GM12878 (cell line): ENCODE results near the gene BCR. TPM values are rescaled to one million over a fixed set of nuclear protein-coding genes. Genes with fewer than 3 reads are reported as not detected.

Experiments used
- ATAC-seq: fragments of 200-7000 bp; cut with Tn5 transposase; 3 replicates; pipeline ENCODE4 v1.9.1; 2020; ENCODE audit warnings: mild to moderate bottlenecking, moderate library complexity
- BruUV-seq: library from RNA; stranded (reverse); fragments of 400-500 nt; replicated peaks from 2 replicates; lab custom pipeline; 2021; lab: Mats Ljungman, UMichigan
- CTCF ChIA-PET: fragments of 300-600 bp; sonication (Branson Sonifier 250); formaldehyde crosslinking; extraction: SDS; loops from one replicate; lab custom pipeline; 2021; ENCODE audit warnings: inconsistent platforms; lab: Yijun Ruan, JAX
- POLR2A ChIA-PET: fragments of 350-600 bp; formaldehyde crosslinking; extraction: SDS; loops from one replicate; lab custom pipeline; 2021; ENCODE audit warnings: inconsistent platforms; lab: Charles Lee
- RAD21 ChIA-PET: fragments of 300-600 bp; sonication (Branson Sonifier 250); formaldehyde crosslinking; loops from one replicate; lab custom pipeline; 2023; ENCODE audit warnings: antibody characterized with exemption; ENCODE audit not compliant: unreplicated experiment; lab: Charles Lee
- SMC1A ChIA-PET: fragments of 300-600 bp; sonication (Branson Sonifier 250); formaldehyde crosslinking; loops from one replicate; lab custom pipeline; 2023; ENCODE audit not compliant: unreplicated experiment, uncharacterized antibody; lab: Charles Lee
- DNase-seq: peaks from one replicate; pipeline ENCODE4 v3.0.0-alpha.2; 2011; ENCODE audit warnings: low read depth, low spot score
- FAIRE-seq: peaks from 3 replicates; lab custom pipeline; 2011; peaks lifted over from hg19 to GRCh38; lab: Jason Lieb, UNC
- H2AFZ ChIP-seq: 2 replicates; pipeline ENCODE4 v1.6.0; 2011; ENCODE audit warnings: low read depth, low read length, control low read depth; ENCODE audit not compliant: control insufficient read depth
- H3K27ac ChIP-seq: 2 replicates; pipeline ENCODE4 v1.5.1; 2011; ENCODE audit warnings: control low read depth; ENCODE audit not compliant: control insufficient read depth, insufficient read depth
- H3K27me3 ChIP-seq, 2 experiments: replicated peaks in 1 of 2; 2 replicates each; pipeline versions ENCODE4 v1.6.0 to v1.6.1; 2011; ENCODE audit warnings: low read length in 1 of 2; ENCODE audit not compliant: control insufficient read depth in 2 of 2, insufficient read depth in 2 of 2
- H3K36me3 ChIP-seq, 2 experiments: 2 replicates each; pipeline ENCODE4 v1.5.1; 2011; ENCODE audit warnings: low read length in 1 of 2; ENCODE audit not compliant: control insufficient read depth in 2 of 2, insufficient read depth in 2 of 2
- H3K4me1 ChIP-seq: 2 replicates; pipeline ENCODE4 v1.6.1; 2011; ENCODE audit warnings: mild to moderate bottlenecking, low read length, moderate library complexity, mixed read lengths; ENCODE audit not compliant: control insufficient read depth, insufficient read depth
- H3K4me2 ChIP-seq: 2 replicates; pipeline ENCODE4 v1.6.0; 2011; ENCODE audit warnings: control low read depth; ENCODE audit not compliant: control insufficient read depth, insufficient read depth
- H3K4me3 ChIP-seq: fragments of 200-600 bp; sonication (generic); 2 replicates; pipeline ENCODE4 v1.5.1; 2016
- H3K79me2 ChIP-seq: 2 replicates; pipeline ENCODE4 v1.6.0; 2011; ENCODE audit warnings: low read length; ENCODE audit not compliant: control insufficient read depth, insufficient read depth
- H3K9ac ChIP-seq: 2 replicates; pipeline ENCODE4 v1.8.0; 2011; ENCODE audit warnings: low read length, control low read depth, mixed read lengths; ENCODE audit not compliant: control insufficient read depth, insufficient read depth
- H3K9me3 ChIP-seq: replicated peaks from 3 replicates; pipeline ENCODE4 v1.5.1; 2011; ENCODE audit warnings: mild to moderate bottlenecking, low read length; ENCODE audit not compliant: control insufficient read depth, insufficient read depth
- H4K20me1 ChIP-seq: 2 replicates; pipeline ENCODE4 v1.6.0; 2011; ENCODE audit not compliant: control insufficient read depth, insufficient read depth
- EED ChIP-seq: sonication (generic); IDR thresholded peaks from 2 replicates; pipeline ENCODE4 v1.6.1; 2016; ENCODE audit warnings: antibody characterized with exemption, low read depth
- HDAC6 ChIP-seq: fragments of 200-600 bp; sonication (generic); IDR thresholded peaks from one replicate; pipeline ENCODE4 v1.8.0; 2017; ENCODE audit warnings: antibody characterized with exemption; ENCODE audit not compliant: unreplicated experiment
- JUND ChIP-seq: IDR thresholded peaks from 2 replicates; pipeline ENCODE4 v1.6.1; 2012; ENCODE audit warnings: low read depth, mild to moderate bottlenecking, low read length, improper control_type of control experiment, moderate library complexity
- LARP7 ChIP-seq: fragments of 450-650 bp; IDR thresholded peaks from 2 replicates; pipeline ENCODE4 v1.6.1; 2017; ENCODE audit warnings: mild to moderate bottlenecking
- MLLT1 ChIP-seq: fragments of 450-650 bp; IDR thresholded peaks from 2 replicates; pipeline ENCODE4 v1.6.1; 2016; ENCODE audit warnings: mild to moderate bottlenecking
- MTA2 ChIP-seq: fragments of 450-650 bp; IDR thresholded peaks from 2 replicates; pipeline ENCODE4 v1.6.1; 2016; ENCODE audit warnings: low read depth, mild to moderate bottlenecking, moderate library complexity
- NR2C1 ChIP-seq: fragments of 450-650 bp; IDR thresholded peaks from 2 replicates; pipeline ENCODE4 v1.6.1; 2017; ENCODE audit warnings: antibody characterized with exemption, mild to moderate bottlenecking, moderate library complexity
- PAX8 ChIP-seq: fragments of 450-650 bp; IDR thresholded peaks from 2 replicates; pipeline ENCODE4 v1.6.1; 2017; ENCODE audit warnings: mild to moderate bottlenecking, moderate library complexity
- RB1 ChIP-seq: fragments of 450-650 bp; formaldehyde crosslinking; IDR thresholded peaks from 2 replicates; pipeline ENCODE4 v1.6.1; 2017; ENCODE audit warnings: mild to moderate bottlenecking, borderline replicate concordance
- RUNX3 ChIP-seq: IDR thresholded peaks from 2 replicates; pipeline ENCODE4 v1.6.1; 2012; ENCODE audit warnings: low read length, inconsistent platforms
- TARDBP ChIP-seq: IDR thresholded peaks from 2 replicates; pipeline ENCODE4 v1.6.1; 2016; ENCODE audit warnings: borderline replicate concordance
- ZNF622 ChIP-seq: fragments of 450-650 bp; IDR thresholded peaks from 2 replicates; pipeline ENCODE4 v1.6.1; 2017; ENCODE audit warnings: mild to moderate bottlenecking, inconsistent platforms
- WGBS: methylation state at CpG from one replicate; pipeline ENCODE4 v1.1.6; 2016; ENCODE audit warnings: low lambda C conversion rate; ENCODE audit not compliant: insufficient replicate concordance, insufficient coverage; ENCODE audit errors: missing lambda C conversion rate; 5-methylcytosine and 5-hydroxymethylcytosine counted together
- in situ Hi-C: fragments of 300-500 bp; cut with MboI; formaldehyde crosslinking; loops from 9 replicates; pipeline ENCODE4 v1.14.3; 2018; ENCODE audit warnings: mixed read lengths
- intact Hi-C: fragments of 100-400 bp; cut with micrococcal nuclease; formaldehyde crosslinking; loops from one replicate; pipeline ENCODE4 v1.14.2; 2022; ENCODE audit not compliant: unreplicated experiment
- polyA plus RNA-seq, 11 experiments: library from polyadenylated mRNA; depleted of rRNA in 4 of 11; unstranded in 6 of 11; stranded (reverse) in 5 of 11; fragments of >200 nt; fragmentation: Nextera tagmentation in 4 of 11; fragmentation: Illumina TruSeq in 1 of 11; extraction: Ambion mirVana in 4 of 11; extraction: Trizol in 1 of 11; gene quantifications; 1 replicate in 1 of 11; 2 replicates in 10 of 11; pipeline versions ENCODE4 v1.2.1 to v1.2.3, GENCODE V29; 2011 to 2016; ENCODE audit warnings: inconsistent platforms in 2 of 11, missing spikeins in 2 of 11, low read depth in 1 of 11
- total RNA-seq, 4 experiments: library from RNA; depleted of rRNA in 3 of 4; stranded (reverse); fragments of >200 nt in 3 of 4; fragmentation: Illumina TruSeq in 1 of 4; extraction: Trizol in 1 of 4; gene quantifications; 2 replicates each; pipeline versions ENCODE4 v1.2.1 to v1.2.3, GENCODE V29; 2013 to 2021
- TF ChIP-seq, protein P1 (sequence below): fragments of 450-650 bp; IDR thresholded peaks from 2 replicates; pipeline ENCODE4 v1.6.1; 2017; ENCODE audit warnings: mild to moderate bottlenecking, moderate library complexity
- TF ChIP-seq, protein P2 (sequence below): fragments of 450-650 bp; IDR thresholded peaks from 2 replicates; pipeline ENCODE4 v1.6.1; 2014; ENCODE audit warnings: mild to moderate bottlenecking
- TF ChIP-seq, protein P3 (sequence below): IDR thresholded peaks from 2 replicates; pipeline ENCODE4 v1.6.1; 2012; ENCODE audit warnings: mild to moderate bottlenecking, low read depth, low read length

The BCR gene
- total and polyA plus RNA-seq, 10 of the 15 experiments (the other 5 are each of a cell fraction or from before 2014, with no cell fraction given): 1.7 to 64.7 (median 18.4) TPM

- POLR2A ChIA-PET: interaction anchor here (1.8 kb wide), 1 partner anchor 97 kb away, joined by 4 read pairs; no protein-coding TSS in a partner anchor
- in situ Hi-C loops: no loop called here
- no peak for FAIRE-seq
- 89% methylated on average over 2 of the region's 5 CpGs for WGBS
- Histone ChIP-seq H3K4me3 (peak overlapping the region; percentile 76; the same call in 1 of the 2 replicates), H2AFZ (no peak overlapping the region), H3K4me1 (peaks cover 29% of the 10 kb centered on the region), H4K20me1 (peaks cover 5% of the 10 kb centered on the region; the same call in 1 of the 2 replicates), H3K4me2 (peak overlapping the region; percentile 71), H3K27ac (no peak overlapping the region; the same call in 1 of the 2 replicates), H3K27me3 (no peaks in the 10 kb centered on the region), H3K79me2 (peaks cover 68% of the 10 kb centered on the region), H3K9me3 (no peaks in the 10 kb centered on the region), H3K9ac (peak overlapping the region; percentile 47; the same call in 1 of the 2 replicates), H3K36me3 (peaks cover 0 to 13% of the 10 kb centered on the region in 2 experiments; a peak in 2 of 4 replicates)
- no peak for DNase-seq
- ATAC-seq: no peak
- SMC1A ChIA-PET: interaction anchor here (0.7 to 2.2 kb wide), 3 partner anchors 45 to 225 kb away, joined by 3 to 8 read pairs (median 3); no protein-coding TSS in a partner anchor
- CTCF ChIA-PET: interaction anchor here (1.8 to 2.6 kb wide), 2 partner anchors 97 to 105 kb away, joined by 13 to 23 read pairs; no protein-coding TSS in a partner anchor
- intact Hi-C loops: loop anchor here (5.0 kb wide), 2 partner anchors 33 to 47 kb away; no protein-coding TSS in a partner anchor
- no TSS peak for BruUV-seq
- RAD21 ChIA-PET: interaction anchor here (1.3 to 13.6 kb wide), 2 partner anchors 66 to 98 kb away, joined by 3 to 167 read pairs; no protein-coding TSS in a partner anchor
- TF ChIP-seq RB1 (no peak), MTA2 (no peak), JUND (no peak), RUNX3 (no peak), TARDBP (no peak), HDAC6 (no peak), EED (no peak), NR2C1 (no peak), ZNF622 (no peak), MLLT1 (no peak), LARP7 (no peak), PAX8 (no peak)
- TF ChIP-seq, protein P1, sequence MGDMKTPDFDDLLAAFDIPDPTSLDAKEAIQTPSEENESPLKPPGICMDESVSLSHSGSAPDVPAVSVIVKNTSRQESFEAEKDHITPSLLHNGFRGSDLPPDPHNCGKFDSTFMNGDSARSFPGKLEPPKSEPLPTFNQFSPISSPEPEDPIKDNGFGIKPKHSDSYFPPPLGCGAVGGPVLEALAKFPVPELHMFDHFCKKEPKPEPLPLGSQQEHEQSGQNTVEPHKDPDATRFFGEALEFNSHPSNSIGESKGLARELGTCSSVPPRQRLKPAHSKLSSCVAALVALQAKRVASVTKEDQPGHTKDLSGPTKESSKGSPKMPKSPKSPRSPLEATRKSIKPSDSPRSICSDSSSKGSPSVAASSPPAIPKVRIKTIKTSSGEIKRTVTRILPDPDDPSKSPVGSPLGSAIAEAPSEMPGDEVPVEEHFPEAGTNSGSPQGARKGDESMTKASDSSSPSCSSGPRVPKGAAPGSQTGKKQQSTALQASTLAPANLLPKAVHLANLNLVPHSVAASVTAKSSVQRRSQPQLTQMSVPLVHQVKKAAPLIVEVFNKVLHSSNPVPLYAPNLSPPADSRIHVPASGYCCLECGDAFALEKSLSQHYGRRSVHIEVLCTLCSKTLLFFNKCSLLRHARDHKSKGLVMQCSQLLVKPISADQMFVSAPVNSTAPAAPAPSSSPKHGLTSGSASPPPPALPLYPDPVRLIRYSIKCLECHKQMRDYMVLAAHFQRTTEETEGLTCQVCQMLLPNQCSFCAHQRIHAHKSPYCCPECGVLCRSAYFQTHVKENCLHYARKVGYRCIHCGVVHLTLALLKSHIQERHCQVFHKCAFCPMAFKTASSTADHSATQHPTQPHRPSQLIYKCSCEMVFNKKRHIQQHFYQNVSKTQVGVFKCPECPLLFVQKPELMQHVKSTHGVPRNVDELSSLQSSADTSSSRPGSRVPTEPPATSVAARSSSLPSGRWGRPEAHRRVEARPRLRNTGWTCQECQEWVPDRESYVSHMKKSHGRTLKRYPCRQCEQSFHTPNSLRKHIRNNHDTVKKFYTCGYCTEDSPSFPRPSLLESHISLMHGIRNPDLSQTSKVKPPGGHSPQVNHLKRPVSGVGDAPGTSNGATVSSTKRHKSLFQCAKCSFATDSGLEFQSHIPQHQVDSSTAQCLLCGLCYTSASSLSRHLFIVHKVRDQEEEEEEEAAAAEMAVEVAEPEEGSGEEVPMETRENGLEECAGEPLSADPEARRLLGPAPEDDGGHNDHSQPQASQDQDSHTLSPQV: no peak
- TF ChIP-seq, protein P2, sequence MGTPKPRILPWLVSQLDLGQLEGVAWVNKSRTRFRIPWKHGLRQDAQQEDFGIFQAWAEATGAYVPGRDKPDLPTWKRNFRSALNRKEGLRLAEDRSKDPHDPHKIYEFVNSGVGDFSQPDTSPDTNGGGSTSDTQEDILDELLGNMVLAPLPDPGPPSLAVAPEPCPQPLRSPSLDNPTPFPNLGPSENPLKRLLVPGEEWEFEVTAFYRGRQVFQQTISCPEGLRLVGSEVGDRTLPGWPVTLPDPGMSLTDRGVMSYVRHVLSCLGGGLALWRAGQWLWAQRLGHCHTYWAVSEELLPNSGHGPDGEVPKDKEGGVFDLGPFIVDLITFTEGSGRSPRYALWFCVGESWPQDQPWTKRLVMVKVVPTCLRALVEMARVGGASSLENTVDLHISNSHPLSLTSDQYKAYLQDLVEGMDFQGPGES: no peak
- TF ChIP-seq, protein P3, sequence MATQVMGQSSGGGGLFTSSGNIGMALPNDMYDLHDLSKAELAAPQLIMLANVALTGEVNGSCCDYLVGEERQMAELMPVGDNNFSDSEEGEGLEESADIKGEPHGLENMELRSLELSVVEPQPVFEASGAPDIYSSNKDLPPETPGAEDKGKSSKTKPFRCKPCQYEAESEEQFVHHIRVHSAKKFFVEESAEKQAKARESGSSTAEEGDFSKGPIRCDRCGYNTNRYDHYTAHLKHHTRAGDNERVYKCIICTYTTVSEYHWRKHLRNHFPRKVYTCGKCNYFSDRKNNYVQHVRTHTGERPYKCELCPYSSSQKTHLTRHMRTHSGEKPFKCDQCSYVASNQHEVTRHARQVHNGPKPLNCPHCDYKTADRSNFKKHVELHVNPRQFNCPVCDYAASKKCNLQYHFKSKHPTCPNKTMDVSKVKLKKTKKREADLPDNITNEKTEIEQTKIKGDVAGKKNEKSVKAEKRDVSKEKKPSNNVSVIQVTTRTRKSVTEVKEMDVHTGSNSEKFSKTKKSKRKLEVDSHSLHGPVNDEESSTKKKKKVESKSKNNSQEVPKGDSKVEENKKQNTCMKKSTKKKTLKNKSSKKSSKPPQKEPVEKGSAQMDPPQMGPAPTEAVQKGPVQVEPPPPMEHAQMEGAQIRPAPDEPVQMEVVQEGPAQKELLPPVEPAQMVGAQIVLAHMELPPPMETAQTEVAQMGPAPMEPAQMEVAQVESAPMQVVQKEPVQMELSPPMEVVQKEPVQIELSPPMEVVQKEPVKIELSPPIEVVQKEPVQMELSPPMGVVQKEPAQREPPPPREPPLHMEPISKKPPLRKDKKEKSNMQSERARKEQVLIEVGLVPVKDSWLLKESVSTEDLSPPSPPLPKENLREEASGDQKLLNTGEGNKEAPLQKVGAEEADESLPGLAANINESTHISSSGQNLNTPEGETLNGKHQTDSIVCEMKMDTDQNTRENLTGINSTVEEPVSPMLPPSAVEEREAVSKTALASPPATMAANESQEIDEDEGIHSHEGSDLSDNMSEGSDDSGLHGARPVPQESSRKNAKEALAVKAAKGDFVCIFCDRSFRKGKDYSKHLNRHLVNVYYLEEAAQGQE: no peak
Observed at GRCh38 chr22:23184764-23185113, 4.4 kb downstream of the BCR start.
